CD4-positive, alpha-beta T cell treated with Interleukin-17A for 1 hour (primary cell): ENCODE results near the gene SARDH.

Experiments
- DNase-seq: peaks from one replicate; pipeline ENCODE4 v3.0.0-alpha.2; 2020

The SARDH gene

DNA sequence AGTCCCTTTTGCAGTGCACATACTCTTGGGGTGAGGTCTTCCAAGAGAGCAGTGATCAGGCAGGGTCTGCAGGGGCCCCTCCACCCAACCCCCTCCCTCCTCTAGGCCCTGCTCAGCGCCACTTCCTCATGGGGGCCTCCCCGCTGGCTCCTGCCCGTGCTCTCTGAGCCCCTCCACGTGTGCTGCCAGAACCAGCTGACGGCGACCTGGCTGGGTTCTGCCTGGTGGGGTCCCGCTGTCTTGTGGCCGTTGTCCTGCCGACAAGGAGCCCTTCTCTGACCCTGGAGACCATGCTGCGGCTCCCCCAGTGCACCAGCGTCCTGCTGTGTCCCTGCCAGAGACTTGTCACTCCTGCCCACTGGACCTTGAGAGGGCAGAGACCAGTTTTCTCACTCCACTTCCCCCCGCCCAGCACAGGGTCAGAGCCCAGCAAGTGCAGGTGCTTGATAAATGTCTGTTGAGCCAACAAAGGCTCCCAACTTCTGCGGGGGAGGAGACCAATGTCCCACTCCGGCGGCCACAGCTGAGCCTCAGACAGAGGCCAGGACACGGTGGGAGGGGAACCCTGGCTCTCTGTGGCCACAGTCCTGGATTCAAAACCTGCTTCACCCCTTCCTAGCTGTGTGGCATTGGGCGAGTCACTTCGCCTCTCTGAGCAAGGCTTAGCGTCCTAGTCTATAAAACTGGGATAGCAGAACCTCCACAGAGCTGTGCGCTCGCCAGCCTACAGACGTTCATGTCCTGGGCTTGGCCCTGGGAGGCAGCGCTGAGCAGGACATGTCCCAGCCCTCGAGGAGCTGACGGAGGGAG is 24.8 kb downstream of the SARDH start:
- no peak for DNase-seq

DNA sequence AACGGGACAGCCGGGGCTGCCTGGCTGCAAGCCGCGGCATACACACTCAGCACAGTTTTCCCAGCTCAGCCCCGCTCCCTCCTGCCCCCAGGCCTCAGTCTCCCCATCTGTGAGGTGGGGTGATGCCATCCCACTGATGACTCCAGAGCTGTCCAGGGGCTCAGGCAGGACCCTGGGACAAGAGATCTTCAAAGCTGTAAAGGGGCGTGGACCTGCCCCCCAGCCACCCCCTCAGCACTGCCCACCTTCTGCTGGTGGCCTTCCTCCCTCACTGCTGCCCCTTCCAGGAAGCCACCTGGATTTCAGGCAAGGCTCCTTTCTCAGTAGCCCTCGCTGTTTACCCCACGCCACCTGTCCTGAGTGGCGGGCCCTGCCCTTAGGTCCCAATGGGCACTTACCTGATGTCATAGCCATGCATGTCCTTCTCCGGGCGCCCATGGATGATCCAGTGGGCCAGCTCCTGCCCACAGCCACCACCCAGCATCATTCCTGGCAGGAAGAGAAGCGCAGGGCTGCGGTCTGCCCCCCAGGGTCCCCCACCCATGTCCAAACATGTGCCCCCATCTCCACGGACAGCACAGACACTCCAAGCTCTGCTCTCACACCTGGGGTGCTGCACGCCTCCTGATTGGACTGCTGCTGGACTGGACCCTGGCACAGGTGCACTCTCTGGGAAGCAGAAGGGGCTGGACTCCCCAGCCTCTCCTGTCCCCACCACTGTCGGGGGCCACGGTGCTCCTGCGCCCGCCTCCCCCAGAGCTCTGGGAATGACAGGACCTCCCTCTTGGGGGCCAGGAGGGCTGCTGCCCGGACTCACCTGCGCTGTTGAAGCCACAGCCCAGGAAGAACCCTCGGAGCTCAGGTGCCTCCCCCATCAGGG is 25.7 kb downstream of the SARDH start:
- DNase-seq = no peak

DNA sequence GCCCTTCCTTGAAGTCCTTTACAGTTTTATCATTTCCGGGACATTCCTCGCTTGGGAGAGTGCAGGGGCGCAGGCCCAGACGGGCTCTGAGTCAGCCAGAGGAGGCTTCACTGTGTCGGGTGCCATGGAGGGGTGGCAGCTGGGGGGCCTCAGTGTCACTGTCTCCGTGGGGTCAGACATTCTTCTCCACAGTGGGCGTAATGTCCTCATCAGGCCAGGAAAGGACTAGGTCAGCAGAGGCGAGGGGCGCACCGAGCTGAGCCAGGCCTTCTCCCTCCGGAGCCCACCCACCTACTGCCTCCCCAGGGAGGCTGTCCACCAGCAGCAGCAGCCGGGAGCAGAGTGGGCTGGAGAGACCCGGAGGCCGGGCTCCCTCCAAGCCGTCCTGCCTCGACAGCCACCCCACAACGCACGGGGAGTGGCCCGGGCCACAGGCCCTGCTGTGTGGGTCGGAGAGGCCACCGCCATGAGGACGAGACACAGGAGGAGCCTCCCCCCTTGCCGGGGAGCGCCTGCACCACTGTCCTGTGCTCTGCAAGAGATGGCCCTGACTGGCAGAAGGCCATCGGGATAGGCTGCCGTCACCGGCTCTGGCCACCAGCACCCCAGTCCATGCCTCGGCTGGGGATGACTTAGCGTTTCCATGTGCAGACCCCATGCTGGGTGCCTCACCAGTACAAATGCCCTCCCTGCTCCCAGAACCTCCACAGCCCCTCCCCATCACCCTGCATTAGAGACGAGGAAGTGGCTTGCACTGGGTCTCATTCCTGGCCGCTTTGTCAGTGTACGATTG is 26.5 kb downstream of the SARDH start:
- DNase-seq = no peak

DNA sequence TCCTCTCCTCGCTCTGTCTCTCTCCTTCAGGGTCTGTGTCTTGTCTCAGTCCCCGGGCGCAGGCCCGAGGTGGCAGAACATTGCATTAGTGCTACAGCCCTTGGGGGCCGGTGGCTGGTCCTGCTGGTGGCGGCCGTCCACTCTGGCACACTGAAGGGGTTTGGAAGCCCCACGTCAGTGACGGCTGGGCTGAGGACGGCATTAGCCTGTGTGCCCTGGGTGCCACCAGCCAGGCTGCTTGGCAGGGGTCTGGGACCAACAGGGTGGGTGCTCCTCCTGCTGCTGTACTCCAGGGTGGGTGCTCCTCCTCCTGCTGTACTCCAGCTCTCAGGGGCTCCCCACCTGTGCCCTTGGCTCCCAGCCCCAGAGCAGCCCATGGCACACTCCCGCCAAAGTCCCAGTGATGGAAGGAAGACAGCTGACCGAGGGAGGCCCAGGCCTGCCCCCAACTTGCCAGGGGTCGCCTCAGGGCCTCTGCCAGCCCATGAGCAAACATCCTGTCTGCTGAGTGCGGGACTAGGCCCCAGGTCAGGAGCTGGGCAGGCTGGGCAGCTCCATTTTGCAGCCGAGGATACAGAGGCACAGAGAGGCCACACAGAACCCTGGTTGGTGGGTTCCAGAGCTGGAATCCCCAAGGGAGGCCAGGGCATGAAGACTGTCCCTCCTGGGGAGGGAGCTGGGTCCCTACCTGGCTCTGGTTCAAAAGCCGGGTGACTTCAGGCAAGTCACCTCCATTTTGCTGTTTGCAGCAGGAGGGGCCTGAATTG is 27.3 kb downstream of the SARDH start:
- DNase-seq = no peak

DNA sequence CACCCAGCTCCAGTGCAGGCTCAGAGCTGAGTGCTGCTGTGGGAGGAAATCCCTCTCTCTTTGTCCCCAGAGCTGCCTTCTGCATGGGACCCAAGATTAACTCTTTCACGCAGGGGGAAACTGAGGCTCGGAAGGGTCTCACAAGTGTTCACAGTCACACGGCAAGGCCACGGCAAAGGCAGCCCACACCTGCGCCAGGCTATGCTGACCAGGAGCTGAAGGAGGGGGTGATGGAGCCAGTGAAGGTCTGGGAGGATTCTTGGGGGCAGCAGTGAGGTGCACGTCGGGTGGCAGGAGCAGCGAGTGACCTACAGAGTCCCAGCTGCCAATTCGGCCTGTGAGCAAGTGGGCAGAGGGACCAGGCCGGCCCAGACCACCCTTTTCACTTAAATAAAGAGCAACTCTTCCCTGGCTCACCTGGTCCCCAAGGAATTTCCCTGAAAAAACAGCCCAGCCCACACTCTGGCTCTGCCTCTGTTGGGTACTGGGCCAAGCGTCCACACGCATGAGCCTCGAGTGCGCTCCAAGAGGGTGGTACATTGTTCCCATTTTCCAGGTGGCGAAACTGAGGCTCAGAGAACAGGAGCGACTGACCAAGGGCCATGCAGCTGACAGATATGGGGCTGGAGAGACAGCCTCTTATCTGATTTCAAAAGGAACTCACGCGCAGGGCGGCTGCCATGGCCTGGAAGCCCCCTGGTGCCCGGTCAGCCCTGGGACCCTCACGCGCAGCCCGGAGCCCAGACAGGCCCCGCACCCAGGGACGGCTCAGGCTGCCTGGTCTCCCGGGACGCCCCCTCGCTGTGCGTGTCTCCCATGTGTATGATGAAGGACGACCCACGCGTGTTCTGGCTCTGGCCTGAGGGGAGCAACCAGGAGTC is 28.2 kb downstream of the SARDH start:
- no peak for DNase-seq

DNA sequence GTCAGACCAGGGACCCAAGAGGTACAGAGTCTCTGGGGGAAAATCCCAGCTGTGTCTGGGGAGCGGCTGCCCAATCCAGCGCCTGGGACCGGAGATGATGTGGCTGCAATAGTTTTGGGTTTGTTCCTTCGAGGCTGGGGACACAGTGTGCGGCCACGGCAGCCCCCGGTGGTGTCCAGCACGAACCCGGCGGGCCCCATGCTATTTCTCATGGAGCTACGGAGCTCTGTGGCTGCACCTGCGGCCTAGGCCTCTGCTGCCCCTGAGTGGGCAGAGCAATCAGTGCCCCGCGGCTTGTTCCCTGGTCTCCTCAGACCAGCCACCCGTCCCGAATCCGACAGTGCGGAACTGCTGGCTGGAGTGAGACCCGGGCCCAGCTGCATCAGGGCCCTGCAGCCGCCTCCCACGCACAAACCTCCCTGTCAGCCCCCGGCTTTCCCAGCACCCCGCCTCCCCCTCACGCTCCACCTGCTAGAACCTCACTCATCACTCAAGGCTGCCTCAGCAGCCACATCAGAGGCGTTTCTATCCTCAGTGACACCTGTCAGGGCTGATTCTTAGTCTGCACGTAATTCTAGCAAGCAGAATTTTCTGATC is 29.0 kb downstream of the SARDH start:
- DNase-seq = peak; percentile 58

DNA sequence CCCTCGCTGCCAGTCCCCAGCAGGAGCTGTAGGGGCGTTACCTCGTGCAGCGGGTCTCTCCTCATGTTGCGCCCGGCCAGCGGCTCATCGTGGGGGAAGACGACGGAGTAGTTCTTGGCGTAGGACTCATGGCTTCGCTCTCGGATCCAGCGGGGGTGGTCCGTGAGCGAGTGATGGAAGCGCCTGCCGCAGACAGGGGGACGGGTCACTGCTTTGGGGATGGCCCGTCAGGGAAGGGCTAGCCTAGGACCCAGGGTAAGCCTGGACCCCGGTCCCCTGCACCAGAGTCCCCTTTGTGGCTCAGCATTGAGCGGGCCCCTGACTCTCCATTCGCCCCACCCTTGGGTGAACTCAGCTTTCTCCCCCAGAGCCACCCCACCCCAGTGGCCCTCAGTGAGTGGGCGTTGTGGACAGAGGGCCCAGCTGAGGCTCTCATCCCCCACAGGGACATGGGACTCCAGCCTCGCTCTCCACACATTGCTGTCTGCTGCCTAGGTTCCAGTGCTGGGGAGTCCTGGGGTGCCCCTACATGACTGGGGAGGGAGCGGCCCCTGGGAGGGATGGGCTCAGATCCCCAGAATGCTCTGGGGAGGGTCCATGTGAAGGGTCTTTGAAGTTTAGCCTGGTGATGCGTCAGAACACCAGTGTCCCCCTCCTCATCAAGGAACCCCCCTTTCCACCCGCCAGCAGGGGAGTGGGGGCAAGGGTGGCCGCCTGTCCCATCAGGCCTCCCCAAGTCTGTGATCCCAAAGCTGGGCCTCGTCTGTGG is 29.7 kb downstream of the SARDH start:
- DNase-seq = no peak

DNA sequence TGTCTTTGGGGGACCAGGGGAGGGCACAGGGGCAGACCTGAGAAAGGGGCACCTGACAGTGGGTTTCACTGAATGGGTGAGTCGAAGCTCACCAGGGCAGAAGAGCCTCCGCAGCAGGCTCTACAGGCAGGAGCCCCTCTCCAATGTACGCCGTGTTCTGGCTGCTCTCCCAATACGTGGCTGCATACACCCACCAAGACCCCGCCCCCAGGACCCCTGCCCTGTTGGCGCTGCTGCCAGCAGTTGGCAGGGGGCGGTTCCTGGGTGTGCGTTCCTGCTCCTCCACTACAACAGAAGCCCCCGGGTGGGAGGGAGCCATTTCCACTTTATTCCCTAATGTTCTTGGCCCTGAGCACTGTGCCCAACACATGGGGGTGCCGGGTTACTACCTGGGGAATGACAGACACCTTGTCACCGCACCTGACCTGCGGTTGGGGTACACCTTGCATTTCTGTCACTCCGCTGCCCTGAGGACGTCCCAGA is 30.3 kb downstream of the SARDH start:
- DNase-seq = no peak

DNA sequence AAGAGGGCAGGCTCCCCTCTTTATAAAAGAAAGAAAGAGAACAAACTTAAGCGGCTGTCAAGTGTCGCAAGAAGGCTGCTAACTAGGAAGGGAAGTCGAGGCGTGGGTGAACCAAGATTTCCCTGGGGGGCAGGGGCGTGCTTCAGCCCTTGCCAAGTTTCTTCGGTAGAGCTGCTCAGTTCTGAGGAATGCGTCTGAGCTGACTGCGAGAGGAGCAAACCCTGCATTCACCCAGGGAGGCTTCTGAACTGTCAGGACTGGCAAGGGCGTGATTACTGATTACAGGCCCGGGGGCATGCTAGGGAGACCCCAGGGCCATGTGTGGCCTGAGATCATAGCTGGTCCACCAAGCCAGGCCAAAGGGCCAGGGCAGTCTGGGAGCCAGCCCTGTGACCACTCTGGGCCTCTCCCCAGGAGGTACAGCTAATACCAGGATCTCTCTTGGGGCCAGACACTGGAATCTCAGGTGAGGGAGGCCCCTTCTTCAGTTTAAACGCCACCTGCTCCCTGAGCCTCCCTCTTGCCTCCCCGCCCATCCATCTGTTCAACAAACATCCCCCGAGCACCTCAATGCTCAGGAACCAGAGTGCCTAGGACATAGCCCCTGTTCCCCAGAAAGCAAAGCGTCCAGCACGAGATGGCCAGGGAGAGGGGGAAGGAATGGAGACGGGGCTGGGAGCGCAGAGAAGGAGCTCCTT is 30.9 kb downstream of the SARDH start:
- DNase-seq = no peak

DNA sequence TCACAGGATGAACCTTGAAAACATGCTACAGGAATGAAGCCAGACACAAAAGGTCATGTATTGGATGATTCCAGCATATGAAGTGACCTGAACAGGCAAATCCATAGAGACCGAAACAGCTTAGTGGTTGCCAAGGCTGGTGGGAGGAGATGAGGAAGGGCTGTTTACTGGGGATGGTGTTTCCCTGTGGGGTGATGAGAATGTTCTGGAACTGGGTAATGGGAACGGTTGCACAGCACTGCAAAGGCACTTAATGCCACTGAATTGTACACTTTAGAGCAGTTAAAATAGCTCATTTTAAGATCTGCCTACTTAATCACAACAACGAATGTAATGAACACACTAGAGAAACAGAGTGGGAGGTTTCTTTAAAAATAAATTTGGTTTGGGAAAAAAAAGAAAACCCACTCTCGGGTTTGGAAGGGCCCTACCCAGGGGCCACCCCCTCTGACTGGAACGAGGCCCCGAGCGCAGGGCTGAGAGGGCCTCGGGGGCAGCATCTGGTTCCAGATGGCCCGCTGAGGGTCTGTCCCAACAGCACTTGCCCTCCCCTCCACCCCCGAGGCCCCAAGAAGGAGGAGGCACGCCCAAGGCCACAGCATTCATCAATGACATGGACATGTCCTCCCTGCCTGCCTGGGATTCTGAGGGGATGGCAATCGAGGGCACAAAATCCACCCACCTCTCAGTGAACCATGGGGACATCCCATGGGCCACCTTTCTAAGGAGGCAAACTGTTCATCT is 31.7 kb downstream of the SARDH start:
- no peak for DNase-seq

DNA sequence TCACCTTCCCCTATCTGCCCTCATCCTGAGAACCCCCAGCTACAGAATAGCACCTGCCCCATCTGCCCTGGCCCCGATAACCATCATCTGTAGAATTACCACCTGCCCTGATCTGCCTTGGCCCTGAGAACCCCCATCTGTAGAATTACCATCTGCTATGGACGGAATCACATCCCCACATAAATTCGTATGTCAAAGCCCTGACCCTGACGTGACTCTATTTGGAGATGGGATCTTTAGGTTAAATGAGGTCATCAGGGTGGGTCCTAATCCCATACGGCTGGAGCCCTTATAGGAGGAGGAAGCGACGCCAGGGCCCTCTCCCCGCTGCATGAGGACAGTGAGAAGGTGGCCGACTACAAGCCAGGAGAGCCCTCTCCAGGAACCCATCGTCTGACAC is 32.6 kb downstream of the SARDH start:
- DNase-seq = no peak

DNA sequence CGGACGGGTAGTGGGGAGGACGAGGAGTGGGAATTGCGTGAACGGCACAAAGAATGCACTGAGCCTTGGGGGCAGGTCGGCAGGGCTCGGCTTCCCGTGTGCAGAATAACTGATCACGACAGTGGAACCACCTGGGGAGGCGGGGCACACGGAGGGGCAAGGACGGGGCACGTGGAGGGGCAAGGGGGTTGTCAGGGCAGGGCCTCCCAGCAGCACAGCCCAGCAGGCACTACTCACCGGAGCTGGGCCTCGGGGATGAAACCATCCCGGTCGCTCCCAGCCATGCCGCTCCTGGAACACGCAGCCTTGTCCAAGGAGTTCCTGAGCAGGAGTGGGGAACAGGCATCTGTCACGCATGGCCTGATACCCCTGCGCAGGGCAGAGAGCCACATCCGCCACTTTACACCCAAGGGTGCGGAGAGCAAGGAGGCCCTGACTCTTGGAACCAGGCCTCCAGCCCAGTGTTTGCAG is 33.4 kb downstream of the SARDH start:
- DNase-seq = no peak

DNA sequence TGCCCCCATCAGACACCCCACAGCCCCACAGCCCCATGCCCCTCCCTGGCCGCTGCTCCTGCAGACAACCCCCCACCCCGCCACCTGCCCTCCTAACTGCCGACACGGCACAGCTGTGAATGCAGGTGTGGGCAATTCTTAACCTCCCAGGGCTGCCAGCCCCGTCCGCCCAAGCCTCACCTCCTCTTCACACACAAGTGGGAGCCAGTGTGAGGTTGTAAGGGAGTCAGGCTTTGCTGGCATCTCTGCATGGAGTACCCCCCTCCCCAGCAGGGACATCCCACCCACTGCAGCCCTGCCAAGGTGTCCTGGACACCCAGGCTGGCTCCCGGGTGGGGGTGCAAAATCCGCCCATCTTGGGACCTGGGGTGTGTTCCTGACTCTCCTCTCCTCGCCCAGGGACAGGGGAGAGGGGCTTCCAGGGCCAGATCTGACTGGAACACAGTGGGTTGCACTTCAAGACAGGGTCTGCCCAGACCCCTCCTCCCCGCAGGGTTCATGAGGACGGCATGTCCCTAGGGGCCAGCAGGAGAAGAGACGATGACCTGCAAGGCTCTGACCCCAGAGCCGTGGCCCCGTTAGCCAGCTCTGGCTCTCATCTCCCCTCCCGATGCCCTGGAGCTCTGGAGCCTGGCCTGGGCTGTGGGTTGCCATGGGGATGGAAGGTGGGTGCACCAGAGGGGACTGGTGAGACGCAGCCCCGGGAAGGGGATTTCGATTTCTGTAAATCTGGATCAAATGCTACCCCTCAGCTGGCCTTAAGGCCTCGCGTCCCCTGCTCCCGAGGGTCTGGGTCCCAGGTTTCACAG is 34.4 kb downstream of the SARDH start:
- no peak for DNase-seq

DNA sequence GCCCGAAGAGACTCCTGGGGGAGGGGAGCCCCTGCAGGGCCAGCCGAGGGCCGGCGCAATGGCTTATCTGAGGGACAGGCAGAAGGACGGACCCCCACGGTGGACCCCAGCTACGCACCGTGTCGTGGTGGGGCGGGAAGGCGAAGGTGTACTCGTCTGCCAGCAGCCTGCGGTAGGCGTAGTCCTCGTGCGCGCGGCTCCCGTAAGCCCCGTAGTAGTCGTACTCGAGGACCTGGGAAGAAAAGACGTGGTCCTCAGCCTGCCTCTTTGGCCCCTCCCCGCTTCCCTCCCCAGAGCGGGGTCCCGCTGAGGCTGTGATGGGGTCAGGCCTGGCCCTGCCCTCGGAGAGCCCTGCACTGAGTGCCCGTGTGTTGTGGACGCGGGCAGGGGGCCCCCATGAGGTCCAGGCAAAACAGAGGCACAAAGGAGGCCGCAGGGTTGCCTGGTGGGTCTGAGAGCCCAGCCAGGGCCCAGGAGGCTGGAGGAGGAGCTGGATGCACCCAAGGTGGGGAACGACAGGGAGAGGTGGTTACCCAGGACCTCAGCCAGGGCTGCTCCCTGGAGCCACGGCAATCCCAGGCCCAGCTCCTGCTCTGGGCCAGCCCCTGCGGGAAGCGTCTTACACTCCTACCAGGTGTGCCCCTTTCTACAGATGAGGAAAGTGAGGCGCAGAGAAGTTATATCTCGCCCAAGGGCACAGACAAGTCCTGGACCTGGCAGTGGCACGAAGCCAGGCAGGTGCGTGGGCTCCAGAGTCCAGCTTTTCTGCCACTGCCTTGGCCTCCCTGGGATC is 35.2 kb downstream of the SARDH start:
- DNase-seq = no peak

DNA sequence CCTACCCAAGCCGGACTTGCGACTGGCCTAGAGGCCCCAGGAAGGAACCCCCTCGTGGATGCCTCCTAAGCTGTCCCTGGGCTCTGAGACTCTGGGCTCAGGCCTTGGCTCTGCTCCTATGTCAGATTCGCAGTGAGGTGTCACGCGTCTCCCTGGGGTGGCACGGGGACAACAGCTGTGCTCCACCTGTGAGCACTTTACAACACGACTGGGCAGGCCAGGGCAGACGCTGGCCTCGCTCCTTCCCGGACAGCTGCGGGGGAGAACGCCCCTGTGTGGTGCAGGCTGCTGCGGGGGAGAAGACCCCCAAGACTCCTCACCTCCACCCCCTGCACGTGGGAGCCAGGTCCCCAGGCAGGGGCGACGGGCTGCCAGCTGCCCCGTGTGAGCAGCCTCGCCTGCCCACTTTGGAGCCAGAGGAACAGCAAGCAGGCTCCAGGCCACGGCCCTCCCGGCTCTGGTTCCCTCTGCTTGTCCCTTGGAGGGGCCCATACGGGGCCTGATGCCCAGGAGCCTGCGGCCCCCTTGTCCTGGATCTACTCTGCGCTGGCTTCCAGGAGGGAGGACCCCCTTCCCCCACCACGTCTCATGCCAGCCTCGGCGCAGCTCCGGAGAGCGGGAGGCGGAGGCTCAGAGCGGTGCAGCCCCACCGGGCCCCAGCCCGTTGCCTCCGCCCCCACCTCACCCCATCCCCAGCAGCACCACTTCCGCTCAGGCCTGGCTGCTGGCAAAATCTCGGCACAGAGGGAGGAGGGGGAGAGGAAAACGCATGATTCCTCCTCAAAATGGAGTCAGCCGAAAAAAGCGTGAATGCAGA is 36.0 kb downstream of the SARDH start:
- peak; percentile 67 for DNase-seq
